ENCODE data around the gene SORCS2. TPM values are rescaled to one million over a fixed set of nuclear protein-coding genes. Genes with fewer than 3 reads are reported as not detected.

The SORCS2 gene
- total and polyA plus RNA-seq, 2 of the 13 experiments (the other 11 are each of a cell fraction or from before 2014, with no cell fraction given): 0.82 to 1.0 TPM

- TF ChIP-seq CTCF (CRISPR knock-in tag; IDR thresholded peaks at IDR 0.05): no peak
- TF ChIP-seq THAP8 (CRISPR knock-in tag; IDR thresholded peaks at IDR 0.05; ENCODE audit: borderline replicate concordance): no peak
- no peak for TF ChIP-seq BORCS8-MEF2B (CRISPR knock-in tag; IDR thresholded peaks at IDR 0.05)
- TF ChIP-seq RORA (CRISPR knock-in tag; IDR thresholded peaks at IDR 0.05): no peak
- no peak for TF ChIP-seq ZNF318 (CRISPR knock-in tag; IDR thresholded peaks at IDR 0.05)
These were observed 487.2 kb downstream of the SORCS2 start (continued) for GRCh38 chr4:7679406-7680040.
